Upper lobe of left lung (tissue), 6 donors: ENCODE data around the gene BET1. TPM values are rescaled to one million over a fixed set of nuclear protein-coding genes. Genes with fewer than 3 reads are reported as not detected.

Experiments used
- ATAC-seq, 2 donors: fragments of 200-7000 bp; cut with Tn5 transposase; one replicate each; pipeline ENCODE4 v1.9.1; 2022; ENCODE audit warnings: mild to moderate bottlenecking in 2 of 2, moderate library complexity in 2 of 2; ENCODE audit not compliant: low FRiP score in 2 of 2
- DNase-seq, 2 donors: peaks; one replicate each; pipeline ENCODE4 v3.0.0-alpha.2; 2019 to 2020
- H3K27ac ChIP-seq, 4 donors: fragments of 200-600 bp; sonication (generic); one replicate each; pipeline ENCODE4 v1.5.1; 2016 to 2019
- H3K27me3 ChIP-seq, 4 donors: fragments of 200-600 bp; sonication (generic); one replicate each; pipeline ENCODE4 v1.5.1; 2017 to 2019
- H3K36me3 ChIP-seq, 4 donors: fragments of 200-600 bp; sonication (generic); one replicate each; pipeline ENCODE4 v1.5.1; 2016 to 2019
- H3K4me1 ChIP-seq, 4 donors: fragments of 200-600 bp; sonication (generic); one replicate each; pipeline ENCODE4 v1.5.1; 2018 to 2019
- H3K4me3 ChIP-seq, 4 donors: fragments of 200-600 bp; sonication (generic); one replicate each; pipeline ENCODE4 v1.5.1; 2017 to 2019; ENCODE audit warnings: mild to moderate bottlenecking in 2 of 4, moderate library complexity in 1 of 4
- H3K9me3 ChIP-seq, 4 donors: fragments of 200-600 bp; sonication (generic); one replicate each; pipeline ENCODE4 v1.5.1; 2018 to 2019
- EP300 ChIP-seq, 4 donors: sonication (generic); formaldehyde crosslinking; IDR thresholded peaks; one replicate each; pipeline ENCODE4 v1.5.1; 2017; ENCODE audit warnings: antibody characterized with exemption in 4 of 4, control low read depth in 2 of 4
- POLR2A ChIP-seq, 4 donors: fragments of 450-650 bp; IDR thresholded peaks; one replicate each; pipeline ENCODE4 v1.5.1; 2016 to 2017; ENCODE audit warnings: antibody characterized with exemption in 4 of 4, mild to moderate bottlenecking in 2 of 4
- POLR2AphosphoS5 ChIP-seq, 2 donors: sonication (generic); formaldehyde crosslinking; IDR thresholded peaks; one replicate each; pipeline ENCODE4 v1.5.1; 2017; ENCODE audit warnings: antibody characterized with exemption in 2 of 2
- WGBS, 2 donors: methylation state at CpG; one replicate each; pipeline ENCODE4 v1.1.5; 2017 to 2018; 5-methylcytosine and 5-hydroxymethylcytosine counted together
- total RNA-seq, 6 donors: library from RNA; depleted of rRNA in 4 of 6; stranded (reverse); fragments of >200 nt in 4 of 6; gene quantifications; one replicate each; pipeline versions ENCODE4 v1.1.0 to v1.2.1, GENCODE V29; 2016 to 2021
- TF ChIP-seq, protein P1 (sequence below), 6 experiments: fragments of 450-650 bp in 4 of 6; fragments of 200-600 bp in 2 of 6; sonication (generic) in 2 of 6; IDR thresholded peaks; one replicate each; pipeline ENCODE4 v1.5.1; 2016 to 2019; ENCODE audit warnings: antibody characterized with exemption in 6 of 6
- donor health status: DM: no; HTN: no; CAD: no; lungs with moderate emphysema.
- donor health status: DM: no; HTN: yes; CAD: no; lungs with severe emphysema.

BET1 gene
- total RNA-seq, 6 donors from 2014 or later: 11.7 to 39.2 (median 21.1) TPM

DNA sequence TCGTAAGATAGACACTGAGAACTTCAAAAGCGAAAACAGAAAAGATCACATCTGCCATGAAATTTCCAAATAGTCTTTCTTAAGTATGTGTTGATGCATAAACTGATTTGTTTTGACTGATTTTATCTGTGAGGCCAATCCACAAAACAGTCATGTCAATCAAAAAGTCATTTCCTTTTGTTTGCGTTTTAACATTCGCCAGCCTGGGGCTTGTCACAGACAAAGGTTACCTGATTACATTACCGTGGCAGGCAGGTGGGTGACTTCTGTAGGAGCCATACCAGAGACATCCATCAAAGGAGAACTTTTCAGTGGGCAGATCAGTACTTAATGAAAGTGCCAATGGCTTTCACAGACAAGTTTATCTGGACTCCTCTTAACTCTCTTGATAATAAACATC is 45.5 kb upstream of the BET1 start:
- no peaks in the 10 kb centered on the region for H3K27me3 ChIP-seq
- DNase-seq (no peak), ATAC-seq (no peak)
- TF ChIP-seq, protein P1, sequence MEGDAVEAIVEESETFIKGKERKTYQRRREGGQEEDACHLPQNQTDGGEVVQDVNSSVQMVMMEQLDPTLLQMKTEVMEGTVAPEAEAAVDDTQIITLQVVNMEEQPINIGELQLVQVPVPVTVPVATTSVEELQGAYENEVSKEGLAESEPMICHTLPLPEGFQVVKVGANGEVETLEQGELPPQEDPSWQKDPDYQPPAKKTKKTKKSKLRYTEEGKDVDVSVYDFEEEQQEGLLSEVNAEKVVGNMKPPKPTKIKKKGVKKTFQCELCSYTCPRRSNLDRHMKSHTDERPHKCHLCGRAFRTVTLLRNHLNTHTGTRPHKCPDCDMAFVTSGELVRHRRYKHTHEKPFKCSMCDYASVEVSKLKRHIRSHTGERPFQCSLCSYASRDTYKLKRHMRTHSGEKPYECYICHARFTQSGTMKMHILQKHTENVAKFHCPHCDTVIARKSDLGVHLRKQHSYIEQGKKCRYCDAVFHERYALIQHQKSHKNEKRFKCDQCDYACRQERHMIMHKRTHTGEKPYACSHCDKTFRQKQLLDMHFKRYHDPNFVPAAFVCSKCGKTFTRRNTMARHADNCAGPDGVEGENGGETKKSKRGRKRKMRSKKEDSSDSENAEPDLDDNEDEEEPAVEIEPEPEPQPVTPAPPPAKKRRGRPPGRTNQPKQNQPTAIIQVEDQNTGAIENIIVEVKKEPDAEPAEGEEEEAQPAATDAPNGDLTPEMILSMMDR (IDR thresholded peaks at IDR 0.05): no peak
- TF ChIP-seq EP300 (IDR thresholded peaks at IDR 0.05) (no peak), POLR2AphosphoS5 (IDR thresholded peaks at IDR 0.05) (no peak), POLR2A (IDR thresholded peaks at IDR 0.05) (no peak)
- 25 to 27% methylated on average over 5 of the region's 5 CpGs for WGBS, 2 donors
- no peak overlapping the region for H3K4me3 ChIP-seq
- no peaks in the 10 kb centered on the region for H3K9me3 ChIP-seq
- no peak overlapping the region for H3K27ac ChIP-seq
- no peaks in the 10 kb centered on the region for H3K36me3 ChIP-seq
- no peaks in the 10 kb centered on the region for H3K4me1 ChIP-seq

- Histone ChIP-seq H3K4me1 (no peaks in the 10 kb centered on the region), H3K27me3 (no peaks in the 10 kb centered on the region), H3K36me3 (no peaks in the 10 kb centered on the region), H3K9me3 (no peaks in the 10 kb centered on the region), H3K27ac (no peak overlapping the region), H3K4me3 (no peak overlapping the region)
- ATAC-seq (no peak), DNase-seq (no peak)
- WGBS, 2 donors: 86 to 93% methylated on average over 2 of the region's 2 CpGs
- TF ChIP-seq, protein P1 (IDR thresholded peaks at IDR 0.05): no peak
- no peak for TF ChIP-seq POLR2AphosphoS5 (IDR thresholded peaks at IDR 0.05)
- no peak for TF ChIP-seq POLR2A (IDR thresholded peaks at IDR 0.05)
Measured at GRCh38 chr7:94048755-94049154, 44.6 kb upstream of the BET1 start.

- WGBS, 2 donors: 72 to 80% methylated on average over 1 of the region's 1 CpG
- no peaks in the 10 kb centered on the region for H3K4me1 ChIP-seq
- no peaks in the 10 kb centered on the region for H3K9me3 ChIP-seq
- DNase-seq (no peak), ATAC-seq (peak in 1 of 2 donors; percentile 38)
- no peaks in the 10 kb centered on the region for H3K36me3 ChIP-seq
- H3K27me3 ChIP-seq: no peaks in the 10 kb centered on the region
- no peak overlapping the region for H3K4me3 ChIP-seq
- H3K27ac ChIP-seq: no peak overlapping the region
- no peak for TF ChIP-seq EP300 (IDR thresholded peaks at IDR 0.05)
- TF ChIP-seq, protein P1 (IDR thresholded peaks at IDR 0.05): no peak
- TF ChIP-seq POLR2AphosphoS5 (IDR thresholded peaks at IDR 0.05): no peak
- TF ChIP-seq POLR2A (IDR thresholded peaks at IDR 0.05): no peak
Measured at GRCh38 chr7:94047956-94048355, 43.8 kb upstream of the BET1 start.

- Histone ChIP-seq H3K27ac (no peak overlapping the region), H3K4me3 (no peak overlapping the region), H3K4me1 (no peaks in the 10 kb centered on the region), H3K9me3 (no peaks in the 10 kb centered on the region), H3K27me3 (no peaks in the 10 kb centered on the region), H3K36me3 (no peaks in the 10 kb centered on the region)
- no peak for TF ChIP-seq EP300 (IDR thresholded peaks at IDR 0.05)
- DNase-seq: no peak
- WGBS, 2 donors: 58 to 75% methylated on average over 2 of the region's 2 CpGs
- ATAC-seq: no peak
Measured at GRCh38 chr7:94045581-94045980, 41.4 kb upstream of the BET1 start.

DNA sequence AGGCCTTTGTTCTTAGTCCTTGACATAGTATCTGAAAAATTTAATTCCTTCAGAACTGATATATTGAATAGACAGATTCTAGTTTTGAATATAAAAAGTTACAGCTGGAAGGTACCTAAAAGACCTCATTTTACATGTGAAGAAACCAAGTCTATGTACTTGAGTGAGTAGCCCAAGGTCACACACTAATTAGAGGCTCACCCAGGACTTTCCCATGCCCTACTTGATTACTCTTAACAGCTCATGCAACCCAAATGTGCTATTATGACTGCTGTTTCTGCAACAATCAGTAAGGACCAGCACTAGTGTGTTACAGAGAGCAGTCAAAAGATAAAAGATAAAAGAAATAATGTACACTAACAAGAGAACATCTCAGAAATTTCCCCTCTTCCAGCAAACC is 40.7 kb upstream of the BET1 start:
- H3K27ac ChIP-seq: no peak overlapping the region
- no peaks in the 10 kb centered on the region for H3K4me1 ChIP-seq
- no peaks in the 10 kb centered on the region for H3K36me3 ChIP-seq
- H3K4me3 ChIP-seq: no peak overlapping the region
- no peak for DNase-seq
- no peak for TF ChIP-seq POLR2AphosphoS5 (IDR thresholded peaks at IDR 0.05)
- no peak for TF ChIP-seq POLR2A (IDR thresholded peaks at IDR 0.05)
- TF ChIP-seq, protein P1 (IDR thresholded peaks at IDR 0.05): no peak
- TF ChIP-seq EP300 (IDR thresholded peaks at IDR 0.05): no peak
- ATAC-seq: no peak
- H3K9me3 ChIP-seq: no peaks in the 10 kb centered on the region
- H3K27me3 ChIP-seq: no peaks in the 10 kb centered on the region
